Uterus (tissue), 2 donors: ENCODE measurements around the gene COX10.

Source experiments
- CTCF ChIP-seq, 4 experiments: fragments of 200-600 bp in 2 of 4; fragments of 450-650 bp in 2 of 4; sonication (generic) in 2 of 4; IDR thresholded peaks; one replicate each; pipeline ENCODE4 v1.5.1; 2016 to 2019; ENCODE audit warnings: antibody characterized with exemption in 4 of 4, mild to moderate bottlenecking in 2 of 4, moderate library complexity in 1 of 4
- POLR2A ChIP-seq, 2 donors: fragments of 450-650 bp; IDR thresholded peaks; one replicate each; pipeline ENCODE4 v1.6.1; 2016; ENCODE audit warnings: antibody characterized with exemption in 2 of 2, mild to moderate bottlenecking in 1 of 2, moderate library complexity in 1 of 2

- TF ChIP-seq CTCF (IDR thresholded peaks at IDR 0.05): no peak
- TF ChIP-seq POLR2A (IDR thresholded peaks at IDR 0.05): no peak
These were observed 31.9 kb upstream of the COX10 start for GRCh38 chr17:14037453-14037852.
